Osteocyte (in vitro differentiated cells): ENCODE data around the gene TNIP3. TPM values are rescaled to one million over a fixed set of nuclear protein-coding genes. Genes with fewer than 3 reads are reported as not detected.
"Not testable (repeated sequence)": the region's sequence is repeated elsewhere in the genome, so short reads cannot be mapped to it uniquely, and the experiment has no call there.

Experiments
- DNase-seq: peaks from one replicate; pipeline ENCODE4 v3.0.0; 2021; ENCODE audit warnings: mixed read lengths; ENCODE audit not compliant: unreplicated experiment; ENCODE audit errors: extremely low spot score
- H3K27ac Mint-ChIP-seq: one replicate; pipeline ENCODE4 v1.8.0; 2021; ENCODE audit warnings: mild to moderate bottlenecking, mixed read lengths; ENCODE audit not compliant: unreplicated experiment
- H3K27me3 Mint-ChIP-seq: one replicate; pipeline ENCODE4 v1.8.0; 2021; ENCODE audit warnings: mixed read lengths; ENCODE audit not compliant: unreplicated experiment
- H3K36me3 Mint-ChIP-seq: one replicate; pipeline ENCODE4 v1.8.0; 2021; ENCODE audit warnings: mixed read lengths; ENCODE audit not compliant: unreplicated experiment
- H3K4me1 Mint-ChIP-seq: one replicate; pipeline ENCODE4 v1.8.0; 2021; ENCODE audit warnings: mixed read lengths; ENCODE audit not compliant: unreplicated experiment
- H3K4me3 Mint-ChIP-seq: one replicate; pipeline ENCODE4 v1.8.0; 2021; ENCODE audit warnings: mild to moderate bottlenecking, moderate library complexity, mixed read lengths; ENCODE audit not compliant: unreplicated experiment
- H3K9me3 Mint-ChIP-seq: one replicate; pipeline ENCODE4 v1.8.0; 2021; ENCODE audit warnings: mixed read lengths; ENCODE audit not compliant: unreplicated experiment
- total RNA-seq: library from RNA; stranded (reverse); gene quantifications from 2 replicates; pipeline ENCODE4 v1.2.1, GENCODE V29; 2021
- TF ChIP-seq, protein P1 (sequence below): fragments of 200-600 bp; sonication (generic); IDR thresholded peaks from 2 replicates; pipeline ENCODE4 v1.5.0; 2021; ENCODE audit warnings: antibody characterized with exemption, mild to moderate bottlenecking, moderate library complexity

TNIP3 gene
- total RNA-seq, 1 donor from 2014 or later: not detected

DNA sequence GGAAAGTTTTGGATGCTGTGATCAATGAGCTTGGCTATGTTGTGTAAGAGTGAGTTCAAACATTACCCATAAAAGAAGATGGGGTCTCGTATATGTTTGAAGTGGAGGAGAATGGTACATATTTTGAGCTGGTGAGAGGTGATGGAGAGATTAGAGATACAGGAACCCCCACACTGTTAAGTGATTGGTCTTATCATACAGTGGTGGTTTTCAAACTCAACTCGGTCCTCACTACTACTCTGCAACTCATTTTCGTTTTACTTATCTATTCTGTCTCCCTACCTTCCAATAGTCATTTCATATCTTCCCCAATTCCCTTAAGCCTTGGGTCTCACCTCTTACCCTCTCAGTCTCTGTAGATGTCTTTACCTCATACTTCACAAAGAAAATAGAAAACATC lies 16.4 kb upstream of the TNIP3 start:
- Mint-ChIP-seq H3K4me1 (peaks cover 3% of the 10 kb centered on the region), H3K9me3 (peaks cover 5% of the 10 kb centered on the region), H3K27me3 (peaks cover 4% of the 10 kb centered on the region), H3K4me3 (no peak overlapping the region), H3K36me3 (no peaks in the 10 kb centered on the region), H3K27ac (no peak overlapping the region)
- TF ChIP-seq, protein P1, sequence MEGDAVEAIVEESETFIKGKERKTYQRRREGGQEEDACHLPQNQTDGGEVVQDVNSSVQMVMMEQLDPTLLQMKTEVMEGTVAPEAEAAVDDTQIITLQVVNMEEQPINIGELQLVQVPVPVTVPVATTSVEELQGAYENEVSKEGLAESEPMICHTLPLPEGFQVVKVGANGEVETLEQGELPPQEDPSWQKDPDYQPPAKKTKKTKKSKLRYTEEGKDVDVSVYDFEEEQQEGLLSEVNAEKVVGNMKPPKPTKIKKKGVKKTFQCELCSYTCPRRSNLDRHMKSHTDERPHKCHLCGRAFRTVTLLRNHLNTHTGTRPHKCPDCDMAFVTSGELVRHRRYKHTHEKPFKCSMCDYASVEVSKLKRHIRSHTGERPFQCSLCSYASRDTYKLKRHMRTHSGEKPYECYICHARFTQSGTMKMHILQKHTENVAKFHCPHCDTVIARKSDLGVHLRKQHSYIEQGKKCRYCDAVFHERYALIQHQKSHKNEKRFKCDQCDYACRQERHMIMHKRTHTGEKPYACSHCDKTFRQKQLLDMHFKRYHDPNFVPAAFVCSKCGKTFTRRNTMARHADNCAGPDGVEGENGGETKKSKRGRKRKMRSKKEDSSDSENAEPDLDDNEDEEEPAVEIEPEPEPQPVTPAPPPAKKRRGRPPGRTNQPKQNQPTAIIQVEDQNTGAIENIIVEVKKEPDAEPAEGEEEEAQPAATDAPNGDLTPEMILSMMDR: no peak
- DNase-seq: no peak

DNA sequence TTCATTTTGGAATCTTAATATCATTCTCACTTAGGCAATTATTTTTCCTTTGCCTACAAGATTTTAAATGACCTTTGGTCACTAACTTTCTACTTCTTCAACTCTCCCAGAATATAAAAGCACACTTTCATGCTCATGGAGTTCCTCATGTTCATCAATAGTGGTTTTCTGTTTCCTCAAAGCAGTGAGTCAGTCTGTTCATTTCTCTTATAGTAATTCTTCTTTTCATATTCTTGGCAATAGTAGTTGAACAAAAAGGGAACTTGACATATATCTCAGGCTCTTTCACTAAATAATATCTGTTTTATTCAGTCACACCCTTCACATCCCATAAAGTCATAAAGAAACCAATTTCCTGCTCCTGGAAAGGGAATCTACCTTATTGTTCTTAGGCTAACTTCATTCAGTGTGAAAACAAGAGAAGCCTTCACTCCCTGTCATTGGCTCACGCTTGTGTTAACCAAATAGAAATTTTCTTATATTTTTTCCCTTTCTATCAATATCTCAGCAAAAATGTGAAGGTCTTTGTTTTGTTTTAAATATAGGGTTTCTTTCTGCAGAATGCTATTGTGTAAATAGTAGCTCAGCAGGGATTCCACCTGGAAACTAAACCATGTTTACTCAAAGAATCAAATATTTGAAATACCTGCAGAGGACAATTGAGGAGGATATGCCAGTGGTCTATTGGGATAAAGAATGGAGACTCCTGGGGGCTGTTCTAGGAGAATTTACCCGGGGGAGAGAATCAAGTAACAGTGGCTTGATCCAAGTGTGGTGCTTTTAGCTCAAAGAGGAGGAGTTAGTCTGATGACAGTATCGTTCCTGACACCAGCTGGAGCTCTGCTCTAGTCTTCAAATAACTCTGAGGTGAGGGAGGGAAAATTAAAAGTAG lies 13.4 kb upstream of the TNIP3 start:
- Mint-ChIP-seq H3K4me3 (no peak overlapping the region), H3K9me3 (no peaks in the 10 kb centered on the region), H3K36me3 (no peaks in the 10 kb centered on the region), H3K27me3 (peaks cover 9% of the 10 kb centered on the region), H3K4me1 (peaks cover 3% of the 10 kb centered on the region), H3K27ac (no peak overlapping the region)
- no peak for DNase-seq
- TF ChIP-seq, protein P1: no peak

DNA sequence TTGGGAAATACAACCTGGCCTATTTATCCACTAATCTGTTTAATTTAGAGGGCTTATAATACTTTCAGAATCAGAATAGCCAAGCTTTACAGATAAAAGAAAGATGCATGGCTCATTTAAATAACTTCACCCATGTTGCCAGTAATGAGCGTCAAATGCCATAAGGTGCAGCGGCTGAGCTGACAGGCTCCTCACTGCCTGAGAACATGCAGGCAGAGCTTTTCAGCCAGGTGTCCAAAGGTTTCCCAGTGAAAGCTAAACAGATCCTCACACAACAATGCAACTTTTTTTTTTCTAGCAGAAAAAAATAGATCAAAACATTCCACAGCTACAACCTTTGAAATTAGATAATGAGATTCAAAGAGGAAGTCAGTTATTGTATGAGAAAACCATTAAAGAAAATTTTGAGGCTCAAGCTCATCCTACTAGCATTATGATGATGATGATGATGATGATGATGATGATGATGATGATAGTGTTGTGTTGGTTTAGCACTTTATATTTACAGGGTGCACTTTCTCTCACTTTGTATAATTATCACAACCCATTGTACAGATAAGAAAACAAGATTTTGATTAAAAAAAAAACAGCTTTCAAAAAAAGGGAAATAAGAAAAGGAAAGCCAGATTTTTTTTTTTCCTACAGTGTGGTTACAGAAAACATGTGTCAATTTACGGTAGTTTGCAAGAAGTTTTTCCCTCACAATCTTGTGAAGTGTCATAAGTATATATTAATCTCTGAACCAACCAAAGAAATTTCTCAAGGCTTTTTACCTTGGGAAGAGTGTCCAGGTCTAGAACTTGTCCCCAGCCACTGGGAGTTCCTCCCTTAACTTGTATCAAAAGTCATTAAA lies 12.2 kb upstream of the TNIP3 start:
- Mint-ChIP-seq H3K9me3 (no peaks in the 10 kb centered on the region), H3K27ac (no peak overlapping the region), H3K27me3 (peaks cover 9% of the 10 kb centered on the region), H3K4me3 (no peak overlapping the region), H3K4me1 (no peaks in the 10 kb centered on the region), H3K36me3 (no peaks in the 10 kb centered on the region)
- DNase-seq: no peak
- TF ChIP-seq, protein P1: no peak

DNA sequence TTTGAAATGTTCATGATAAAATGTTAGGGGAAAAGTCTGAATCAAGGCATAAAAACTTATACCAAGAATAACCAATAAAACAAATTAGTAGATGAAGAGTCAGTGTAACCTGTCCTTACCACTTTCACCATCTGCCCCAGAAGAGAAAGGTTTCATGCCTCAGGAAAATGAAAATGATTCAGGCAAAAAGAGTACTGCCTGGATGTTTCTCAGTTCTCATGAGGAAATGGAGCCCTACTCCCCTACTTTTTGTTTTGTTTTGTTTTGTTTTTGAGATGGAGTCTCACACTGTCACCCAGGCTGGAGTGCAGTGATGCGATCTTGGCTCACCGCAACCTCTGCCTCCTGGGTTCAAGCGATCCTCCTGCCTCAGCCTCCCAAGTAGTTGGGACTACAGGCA lies 7.4 kb upstream of the TNIP3 start:
- not testable (repeated sequence) for H3K4me3 Mint-ChIP-seq, H3K36me3 Mint-ChIP-seq, H3K27me3 Mint-ChIP-seq, H3K4me1 Mint-ChIP-seq, H3K9me3 Mint-ChIP-seq, H3K27ac Mint-ChIP-seq, DNase-seq

DNA sequence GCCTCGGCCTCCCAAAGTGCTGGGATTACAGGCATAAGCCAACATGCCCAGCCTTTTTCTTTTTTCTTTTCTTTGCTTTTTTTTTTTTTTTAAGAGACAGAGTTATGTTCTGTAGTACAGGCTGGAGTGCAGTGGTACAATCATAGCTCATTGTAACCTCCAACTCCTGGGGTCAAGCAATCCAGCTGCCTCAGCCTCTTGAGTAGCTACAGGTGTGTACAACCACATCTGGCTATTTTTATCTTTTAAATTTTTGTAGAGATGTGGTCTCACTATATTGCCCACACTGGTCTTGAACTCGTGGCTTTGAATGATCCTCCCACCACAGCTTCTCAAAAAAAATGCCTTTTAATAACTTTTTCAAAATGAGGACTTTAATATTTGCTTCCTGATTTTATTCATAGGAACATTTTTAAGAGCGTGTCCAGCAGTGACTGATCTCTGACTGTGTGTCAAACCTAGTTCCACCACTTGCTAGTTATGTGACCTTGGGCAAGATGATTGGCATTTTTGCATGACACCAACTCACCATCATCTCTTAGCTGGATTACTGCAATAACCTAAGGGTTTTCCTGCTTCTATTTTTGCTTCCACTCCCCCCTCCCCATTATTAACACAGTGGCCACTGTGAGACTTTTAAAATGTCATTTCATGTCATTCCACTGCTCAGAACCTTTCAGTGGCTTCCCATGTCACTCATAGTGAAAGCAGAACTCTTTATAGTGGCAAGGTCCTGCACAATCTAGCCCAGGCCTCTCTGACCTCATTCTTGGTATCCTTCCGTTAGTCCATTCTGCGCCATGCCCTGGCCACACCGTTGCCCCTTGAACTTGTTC lies 4.5 kb upstream of the TNIP3 start:
- H3K36me3 Mint-ChIP-seq: no peaks in the 10 kb centered on the region
- no peak for DNase-seq
- H3K27me3 Mint-ChIP-seq: no peaks in the 10 kb centered on the region
- H3K9me3 Mint-ChIP-seq: no peaks in the 10 kb centered on the region
- TF ChIP-seq, protein P1: no peak
- no peaks in the 10 kb centered on the region for H3K4me1 Mint-ChIP-seq
- no peak overlapping the region for H3K4me3 Mint-ChIP-seq
- H3K27ac Mint-ChIP-seq: no peak overlapping the region
